Activated CD8-positive, alpha-beta memory T cell treated with anti-CD3 and anti-CD28 coated beads, Interleukin-2, amount 50 U/mL, for 1 hour (primary cell): ENCODE data around the gene GALNT11.
A peak's percentile ranks its signal among the peaks of the same experiment; 100 is the strongest.
"Not testable (repeated sequence)": the region's sequence is repeated elsewhere in the genome, so short reads cannot be mapped to it uniquely, and the experiment has no call there.

ENCODE experiments used
- DNase-seq: peaks from one replicate; pipeline ENCODE4 v3.0.0-alpha.2; 2020; ENCODE audit errors: extremely low read depth

The GALNT11 gene

DNA sequence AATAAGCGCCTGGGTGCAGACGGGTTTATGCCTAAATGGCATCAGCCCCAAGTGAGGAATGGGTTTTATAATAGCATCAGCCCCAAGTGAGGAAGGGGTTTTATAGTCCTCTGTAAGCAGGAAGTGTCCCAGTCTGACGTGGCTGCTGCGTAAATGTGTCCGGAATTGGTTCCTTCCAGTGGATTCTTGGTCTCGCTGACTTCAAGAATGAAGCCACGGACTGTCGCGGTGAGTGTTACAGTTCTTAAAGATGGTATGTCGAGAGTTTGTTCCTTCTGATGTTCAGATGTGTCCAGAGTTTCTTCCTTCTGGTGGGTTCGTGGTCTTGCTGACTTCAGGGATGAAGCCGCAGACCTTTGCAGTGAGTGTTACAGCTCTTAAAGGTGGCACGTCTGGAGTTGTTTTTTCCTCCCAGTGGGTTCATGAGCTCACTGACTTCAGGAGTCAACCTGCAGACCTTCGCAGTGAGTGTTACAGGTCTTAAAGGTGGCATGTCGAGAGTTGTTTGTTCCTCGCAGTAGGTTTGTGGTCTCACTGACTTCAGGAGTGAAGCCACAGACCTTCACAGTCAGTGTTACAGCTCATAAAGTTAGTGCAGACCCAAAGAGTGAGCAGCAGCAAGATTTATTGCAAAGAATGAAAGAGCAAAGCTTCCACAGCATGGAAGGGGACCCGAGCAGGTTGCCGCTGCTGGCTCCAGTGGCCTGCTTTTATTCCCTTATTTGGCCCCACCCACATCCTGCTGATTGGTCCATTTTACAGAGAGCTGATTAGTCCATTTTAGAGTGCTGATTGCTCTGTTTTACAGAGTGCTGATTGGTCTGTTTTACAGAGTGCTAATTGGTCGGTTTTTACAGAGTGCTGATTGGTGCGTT is 2.3 kb downstream of the GALNT11 start:
- peak; percentile 67 for DNase-seq

- not testable (repeated sequence) for DNase-seq
These were observed 4.6 kb downstream of the GALNT11 start for GRCh38 chr7:152030059-152030458.

GRCh38 chr7:152030639-152031038 is 5.2 kb downstream of the GALNT11 start:
- not testable (repeated sequence) for DNase-seq

GRCh38 chr7:152035817-152036216 is 10.3 kb downstream of the GALNT11 start:
- DNase-seq: no peak

GRCh38 chr7:152038410-152038809 is 12.9 kb downstream of the GALNT11 start:
- DNase-seq: not testable (repeated sequence)

GRCh38 chr7:152043086-152043485 is 17.6 kb downstream of the GALNT11 start:
- DNase-seq: not testable (repeated sequence)

DNA sequence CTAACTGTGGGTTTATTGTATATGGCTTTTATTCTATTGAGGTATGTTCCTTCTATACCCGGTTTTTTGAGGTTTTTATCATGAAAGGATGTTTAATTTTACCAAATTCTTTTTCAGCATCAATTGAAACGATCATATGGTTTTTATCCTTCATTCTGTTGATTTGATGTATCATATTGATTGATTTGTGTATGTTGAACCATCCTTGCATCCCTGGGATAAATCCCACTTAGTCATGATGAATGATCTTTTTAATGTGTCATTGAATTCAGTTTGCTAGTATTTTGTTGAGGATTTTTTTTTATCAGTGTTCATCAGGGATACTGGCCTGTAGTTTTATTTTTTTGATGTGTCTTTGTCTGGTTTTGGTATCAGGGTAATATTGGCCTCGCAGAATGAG is 19.4 kb downstream of the GALNT11 start:
- not testable (repeated sequence) for DNase-seq

DNA sequence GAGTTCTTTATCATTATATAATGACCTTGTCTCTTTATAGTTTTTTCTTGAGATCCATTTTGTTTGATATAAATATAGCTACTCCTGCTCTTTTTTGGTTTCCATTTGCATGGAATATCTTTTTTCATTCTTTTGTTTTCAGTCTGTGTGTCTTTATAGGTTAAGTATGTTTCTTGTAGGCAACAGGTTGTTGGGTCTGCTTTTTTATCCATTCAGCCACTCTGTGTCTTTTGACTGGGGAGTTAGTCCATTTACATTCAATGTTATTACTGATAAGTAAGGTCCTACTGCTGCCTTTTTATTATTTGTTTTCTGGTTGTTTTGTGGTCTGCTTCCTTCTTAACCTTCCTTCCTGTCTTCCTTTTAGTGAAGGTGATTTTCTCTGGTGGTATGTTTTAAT is 21.1 kb downstream of the GALNT11 start:
- DNase-seq: no peak

DNA sequence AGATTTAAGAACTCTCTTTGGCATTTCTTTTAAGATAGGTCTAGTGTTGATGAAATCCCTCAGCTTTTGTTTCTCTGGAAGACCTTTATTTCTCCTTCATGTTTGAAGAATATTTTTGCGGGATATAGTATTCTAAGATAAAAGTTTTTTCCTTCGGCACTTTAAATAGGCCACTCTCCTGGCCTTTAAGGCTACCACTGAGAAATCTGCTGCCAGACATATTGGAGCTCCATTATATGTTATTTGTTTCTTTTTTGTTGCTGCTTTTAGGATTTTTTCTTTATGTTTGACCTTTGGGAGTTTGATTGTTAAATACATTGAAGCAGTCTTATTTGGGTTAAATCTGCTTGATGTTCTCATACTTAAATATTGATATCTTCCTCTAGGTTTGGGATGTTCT is 22.6 kb downstream of the GALNT11 start:
- no peak for DNase-seq

GRCh38 chr7:152050547-152050971 is 25.1 kb downstream of the GALNT11 start:
- DNase-seq: no peak

GRCh38 chr7:152051968-152052367 is 26.5 kb downstream of the GALNT11 start:
- no peak for DNase-seq

GRCh38 chr7:152052771-152053170 is 27.3 kb downstream of the GALNT11 start:
- no peak for DNase-seq

DNA sequence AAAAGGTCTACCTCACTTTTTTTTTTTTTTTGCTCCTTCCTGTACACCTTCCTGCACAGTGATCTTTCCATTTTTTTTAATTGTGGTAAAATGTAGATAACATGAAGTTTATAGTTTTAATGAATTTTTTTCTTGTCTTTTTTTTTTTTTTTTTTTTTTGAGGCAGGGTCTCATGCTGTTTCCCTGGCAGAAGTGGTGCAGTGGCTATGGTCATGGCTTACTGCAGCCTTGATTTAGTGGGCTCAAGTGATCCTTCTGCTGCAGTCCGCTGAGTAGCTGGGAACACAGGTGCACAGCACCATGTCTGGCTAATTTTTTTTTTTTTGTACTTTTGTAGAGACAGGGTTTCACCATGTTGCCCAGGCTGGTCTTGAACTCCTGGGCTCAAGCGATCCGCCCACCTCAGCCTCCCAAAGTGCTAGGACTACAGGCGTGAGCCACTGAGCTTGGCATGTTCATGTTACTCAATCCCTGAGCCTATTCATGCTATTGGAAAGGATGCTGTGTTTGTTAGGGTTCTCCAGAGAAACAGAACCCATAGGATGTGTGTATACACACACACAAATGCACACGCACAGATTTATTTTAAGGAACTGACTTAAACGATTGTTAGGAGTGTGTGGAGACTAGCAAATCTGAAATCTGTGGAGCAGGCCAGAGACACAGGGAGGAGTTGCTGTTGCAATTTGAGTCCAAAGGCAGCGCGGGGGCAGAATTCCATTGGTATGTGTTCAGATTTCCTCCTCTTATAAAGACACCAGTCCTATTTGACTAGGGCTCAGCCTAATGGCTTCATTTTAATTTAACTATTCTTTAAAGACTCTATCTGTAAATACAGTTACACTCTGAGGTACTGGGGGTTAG is 29.1 kb downstream of the GALNT11 start:
- no peak for DNase-seq

GRCh38 chr7:152056621-152057274 is 31.3 kb downstream of the GALNT11 start:
- no peak for DNase-seq

- no peak for DNase-seq
These were observed 33.8 kb downstream of the GALNT11 start for GRCh38 chr7:152059311-152059710.

GRCh38 chr7:152061086-152061485 is 35.6 kb downstream of the GALNT11 start:
- DNase-seq: not testable (repeated sequence)

DNA sequence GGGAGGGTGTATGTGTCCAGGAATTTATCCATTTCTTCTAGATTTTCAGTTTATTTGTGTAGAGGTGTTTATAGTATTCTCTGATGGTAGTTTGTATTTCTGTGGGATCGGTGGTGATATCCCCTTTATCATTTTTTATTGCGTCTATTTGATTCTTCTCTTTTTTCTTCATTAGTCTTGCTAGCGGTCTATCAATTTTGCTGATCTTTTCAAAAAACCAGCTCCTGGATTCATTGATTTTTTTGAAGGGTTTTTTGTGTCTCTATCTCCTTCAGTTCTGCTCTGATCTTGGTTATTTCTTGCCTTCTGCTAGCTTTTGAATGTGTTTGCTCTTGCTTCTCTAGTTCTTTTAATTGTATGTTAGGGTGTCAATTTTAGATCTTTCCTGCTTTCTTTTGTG is 37.7 kb downstream of the GALNT11 start:
- not testable (repeated sequence) for DNase-seq

- DNase-seq: not testable (repeated sequence)
These were observed 38.3 kb downstream of the GALNT11 start for GRCh38 chr7:152063821-152064220.

- DNase-seq: not testable (repeated sequence)
These were observed 40.4 kb downstream of the GALNT11 start for GRCh38 chr7:152065800-152066344.

GRCh38 chr7:152072421-152072820 is 46.9 kb downstream of the GALNT11 start:
- DNase-seq: no peak

DNA sequence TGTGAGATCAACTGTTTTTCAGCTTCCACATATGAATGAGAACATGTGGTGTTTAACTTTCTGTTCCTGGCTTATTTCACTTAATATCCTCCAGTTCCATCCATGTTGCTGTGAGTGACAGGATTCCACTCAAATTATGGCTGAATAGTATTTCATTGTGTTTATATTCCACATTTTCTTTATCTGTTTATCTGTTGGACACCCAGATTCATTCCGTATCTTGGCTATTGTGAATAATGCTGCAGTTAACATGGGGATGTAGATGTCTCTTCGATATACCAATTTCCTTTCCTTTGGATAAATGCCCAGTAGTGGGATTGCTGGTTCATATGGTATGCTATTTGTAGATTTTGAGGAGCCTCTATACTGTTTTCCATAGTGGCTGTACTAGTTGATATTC is 47.9 kb downstream of the GALNT11 start:
- DNase-seq: no peak

DNA sequence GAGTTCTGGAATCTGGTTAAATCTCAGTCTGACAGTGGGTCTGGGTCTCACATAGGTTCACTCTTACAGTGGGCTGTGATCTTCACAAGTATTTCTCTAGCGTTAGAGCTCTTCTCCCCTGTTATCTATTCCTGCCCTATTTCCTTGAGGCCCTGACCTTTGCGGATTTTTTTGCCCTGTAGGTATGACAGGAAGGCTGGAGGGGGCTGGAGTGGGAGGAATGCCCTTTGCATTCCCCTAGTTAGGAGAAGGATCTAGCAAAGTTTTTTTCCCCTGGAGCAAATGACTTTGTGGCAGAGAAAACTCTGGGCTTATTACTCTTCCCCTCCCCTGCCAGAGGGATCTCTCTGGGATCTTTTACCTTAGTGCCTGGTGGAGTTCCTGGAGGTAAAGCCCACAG is 49.2 kb downstream of the GALNT11 start:
- DNase-seq: no peak
